SJCRH30 (cell line): ENCODE results near the gene ADAMTSL5. TPM values are rescaled to one million over a fixed set of nuclear protein-coding genes. Genes with fewer than 3 reads are reported as not detected.

Source experiments
- DNase-seq, 2 experiments: peaks; one replicate each; pipeline ENCODE4 v3.0.0-alpha.2; 2015 to 2020
- H3K27ac ChIP-seq: fragments of 250-450 bp; sonication (Bioruptor Pico); 2 replicates; pipeline ENCODE4 v1.5.1; 2020; ENCODE audit warnings: mild to moderate bottlenecking, moderate library complexity
- H3K27me3 ChIP-seq: fragments of 250-450 bp; sonication (Bioruptor Pico); 2 replicates; pipeline ENCODE4 v1.5.1; 2020; ENCODE audit warnings: mild to moderate bottlenecking, moderate library complexity
- H3K36me3 ChIP-seq: fragments of 250-450 bp; sonication (Bioruptor Pico); 2 replicates; pipeline ENCODE4 v1.5.1; 2020; ENCODE audit warnings: mild to moderate bottlenecking, moderate library complexity
- H3K4me1 ChIP-seq: fragments of 250-450 bp; sonication (Bioruptor Pico); 2 replicates; pipeline ENCODE4 v1.5.1; 2020; ENCODE audit warnings: mild to moderate bottlenecking, moderate library complexity
- H3K4me3 ChIP-seq: fragments of 250-450 bp; sonication (Bioruptor Pico); 2 replicates; pipeline ENCODE4 v1.5.1; 2020; ENCODE audit warnings: mild to moderate bottlenecking, moderate library complexity
- H3K9me3 ChIP-seq: fragments of 250-450 bp; sonication (Bioruptor Pico); replicated peaks from 2 replicates; pipeline ENCODE4 v1.5.1; 2020; ENCODE audit warnings: mild to moderate bottlenecking, moderate library complexity
- total RNA-seq: library from RNA; depleted of rRNA; stranded (reverse); fragments of >200 nt; shearing (Covaris generic); gene quantifications from 2 replicates; pipeline ENCODE4 v1.2.3, GENCODE V29; 2014

ADAMTSL5 gene
- total RNA-seq, 1 experiment from 2014 or later, result 0.77 TPM

DNA sequence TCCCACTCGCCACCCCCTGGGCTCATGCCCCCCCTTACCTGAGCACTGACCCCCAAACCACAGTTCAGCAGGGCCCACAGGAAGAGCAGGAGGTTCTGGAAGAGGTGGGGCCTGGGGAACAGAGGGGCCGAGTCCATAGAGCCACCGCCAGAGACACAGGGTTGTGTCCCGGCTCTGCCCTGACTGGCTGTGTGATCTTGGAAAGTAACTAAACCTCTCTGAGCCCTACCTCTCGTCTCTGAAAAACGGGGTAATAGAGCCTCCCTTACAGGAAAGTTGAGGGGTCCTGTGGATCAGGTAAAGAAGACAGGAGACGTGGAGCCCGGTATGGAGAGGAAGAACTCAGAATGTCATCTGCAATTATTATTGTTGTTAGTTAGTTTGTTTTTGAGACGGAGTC, 2.0 kb downstream of the ADAMTSL5 start:
- Histone ChIP-seq H3K27ac (no peak overlapping the region), H3K36me3 (no peaks in the 10 kb centered on the region), H3K9me3 (no peaks in the 10 kb centered on the region), H3K4me1 (peaks cover 17% of the 10 kb centered on the region; the same call in 1 of the 2 replicates), H3K27me3 (no peaks in the 10 kb centered on the region), H3K4me3 (no peak overlapping the region)
- DNase-seq, result no peak

GRCh38 chr19:1510442-1510806, 2.4 kb downstream of the ADAMTSL5 start:
- no peak overlapping the region for H3K27ac ChIP-seq
- DNase-seq, result peak; percentile 40 to 70
- no peaks in the 10 kb centered on the region for H3K36me3 ChIP-seq
- no peaks in the 10 kb centered on the region for H3K27me3 ChIP-seq
- H3K4me3 ChIP-seq, result no peak overlapping the region
- H3K9me3 ChIP-seq, result no peaks in the 10 kb centered on the region
- H3K4me1 ChIP-seq, result peaks cover 17% of the 10 kb centered on the region; the same call in 1 of the 2 replicates

DNA sequence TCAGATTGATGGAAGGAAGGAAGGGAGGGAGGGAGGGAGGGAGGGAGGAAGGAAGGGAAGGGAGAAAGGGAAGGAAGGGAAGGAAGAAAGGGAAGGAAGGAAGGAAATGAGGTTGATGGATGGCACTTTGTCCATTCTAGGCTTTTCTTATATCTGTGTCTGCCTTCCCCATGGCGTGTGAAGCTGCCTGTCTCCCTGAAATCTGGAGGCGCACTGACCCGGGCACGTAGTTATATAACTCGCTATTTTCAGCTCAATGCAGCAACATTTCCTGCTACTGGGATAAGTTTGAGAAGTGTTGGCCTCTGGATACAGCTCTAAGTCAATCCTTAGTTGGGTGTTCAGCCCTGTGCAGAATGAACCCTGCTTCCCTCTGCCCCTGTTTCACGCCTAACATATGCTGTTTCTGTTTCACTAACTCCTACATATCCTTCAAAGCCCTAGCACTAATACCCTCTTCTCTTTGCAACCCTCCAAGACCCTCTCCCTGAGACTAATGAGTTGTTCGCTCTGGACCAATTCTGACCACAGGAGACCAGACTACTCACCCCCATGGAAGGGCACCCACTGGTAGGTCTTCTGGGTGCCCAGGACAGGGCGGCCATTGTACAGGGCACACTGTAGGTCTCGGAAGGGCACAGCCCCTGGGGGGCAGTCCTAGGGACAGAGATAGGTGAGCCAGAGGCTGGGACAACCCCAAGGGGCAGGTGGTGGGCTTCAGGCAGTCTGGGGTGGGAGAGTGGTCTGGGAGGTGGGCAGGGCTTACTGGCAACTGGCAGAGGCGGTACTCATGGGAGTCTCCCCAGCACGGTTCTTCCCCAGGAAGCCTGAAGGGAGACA, 3.0 kb downstream of the ADAMTSL5 start:
- Histone ChIP-seq H3K4me3 (no peak overlapping the region), H3K36me3 (no peaks in the 10 kb centered on the region), H3K27me3 (no peaks in the 10 kb centered on the region), H3K9me3 (no peaks in the 10 kb centered on the region), H3K4me1 (peaks cover 17% of the 10 kb centered on the region; the same call in 1 of the 2 replicates), H3K27ac (no peak overlapping the region)
- no peak for DNase-seq

GRCh38 chr19:1508507-1508856, 4.3 kb downstream of the ADAMTSL5 start:
- Histone ChIP-seq H3K36me3 (no peaks in the 10 kb centered on the region), H3K27me3 (peaks cover 8% of the 10 kb centered on the region; the same call in 1 of the 2 replicates), H3K4me1 (peaks cover 17% of the 10 kb centered on the region; the same call in 1 of the 2 replicates), H3K4me3 (0 out of 2 replicates have a peak overlapping the region, but pooled peaks have one; percentile 17), H3K9me3 (no peaks in the 10 kb centered on the region), H3K27ac (no peak overlapping the region)
- DNase-seq, result no peak

DNA sequence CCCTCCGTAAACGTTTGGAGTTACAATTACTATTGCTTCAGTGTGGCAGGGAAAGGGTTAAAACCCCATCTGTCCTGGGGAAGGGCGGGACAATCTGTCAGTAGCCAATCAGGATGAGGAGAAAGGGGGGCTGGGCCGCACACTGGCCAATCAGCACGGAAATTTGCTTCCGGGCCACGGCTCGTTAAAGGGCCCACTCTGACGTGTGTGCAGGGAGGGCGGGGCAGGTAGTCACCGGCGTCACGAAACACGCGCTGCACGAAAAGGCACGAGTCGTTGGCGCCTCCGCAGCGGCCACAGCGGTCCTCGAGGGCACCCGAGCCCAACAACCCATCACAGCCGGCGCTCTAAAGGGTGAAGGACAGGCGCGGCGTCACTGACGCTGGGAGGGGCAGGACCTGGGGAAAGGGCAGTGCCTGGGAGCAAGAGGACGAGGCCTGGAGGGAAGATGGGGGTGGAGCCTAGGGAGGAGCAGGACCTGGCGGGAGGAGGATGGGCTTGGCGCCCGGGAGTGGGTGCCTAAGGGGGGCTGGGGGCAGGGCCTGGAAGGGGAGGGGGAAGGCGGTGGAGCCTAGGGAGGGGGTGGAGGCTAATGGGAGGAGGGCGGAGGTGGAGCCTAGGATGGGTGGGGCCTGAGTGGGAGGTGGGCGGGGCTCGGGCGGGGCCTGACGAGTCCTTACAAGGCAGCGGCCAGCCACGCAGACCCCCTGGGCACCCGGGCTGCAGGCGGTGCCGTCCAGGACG, 4.9 kb downstream of the ADAMTSL5 start:
- Histone ChIP-seq H3K27me3 (peaks cover 13% of the 10 kb centered on the region), H3K9me3 (no peaks in the 10 kb centered on the region), H3K36me3 (no peaks in the 10 kb centered on the region), H3K4me1 (peaks cover 20% of the 10 kb centered on the region; the same call in 1 of the 2 replicates), H3K27ac (peak overlapping the region; percentile 19; the same call in 1 of the 2 replicates), H3K4me3 (peak overlapping the region; percentile 54)
- peak; percentile 95 to 97 for DNase-seq

DNA sequence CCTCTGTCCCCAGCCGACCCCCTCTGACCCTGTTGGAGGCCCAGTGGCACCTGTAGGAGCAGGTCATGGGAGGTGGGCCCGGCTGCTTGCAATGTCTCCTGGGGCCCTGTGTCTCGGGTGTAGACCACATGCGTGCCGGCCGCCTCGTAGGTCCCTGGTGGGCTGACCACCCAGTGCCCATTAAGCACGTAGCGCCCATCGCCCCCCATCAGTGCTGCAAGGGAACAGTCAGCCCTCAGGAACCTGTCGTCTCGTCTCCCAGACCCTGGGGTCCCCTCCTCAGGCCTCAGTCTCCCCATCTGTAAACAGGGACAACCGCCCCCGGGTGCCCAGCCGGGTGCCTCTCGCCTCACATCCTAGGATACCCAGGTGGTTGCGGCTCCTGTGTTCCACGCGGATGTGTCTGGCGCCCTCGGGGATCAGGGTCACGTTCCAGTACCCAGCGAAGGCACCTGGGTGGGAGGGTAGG, 5.6 kb downstream of the ADAMTSL5 start:
- no peaks in the 10 kb centered on the region for H3K36me3 ChIP-seq
- peaks cover 17% of the 10 kb centered on the region; the same call in 1 of the 2 replicates for H3K4me1 ChIP-seq
- H3K27ac ChIP-seq, result no peak overlapping the region
- H3K9me3 ChIP-seq, result no peaks in the 10 kb centered on the region
- H3K4me3 ChIP-seq, result no peak overlapping the region
- DNase-seq, result no peak
- H3K27me3 ChIP-seq, result peaks cover 19% of the 10 kb centered on the region

- H3K4me1 ChIP-seq, result peaks cover 14% of the 10 kb centered on the region; the same call in 1 of the 2 replicates
- no peak overlapping the region for H3K4me3 ChIP-seq
- no peak for DNase-seq
- H3K36me3 ChIP-seq, result no peaks in the 10 kb centered on the region
- no peaks in the 10 kb centered on the region for H3K9me3 ChIP-seq
- peaks cover 27% of the 10 kb centered on the region for H3K27me3 ChIP-seq
- H3K27ac ChIP-seq, result no peak overlapping the region
Observed at GRCh38 chr19:1505991-1506881, 6.6 kb downstream of the ADAMTSL5 start.

- Histone ChIP-seq H3K9me3 (no peaks in the 10 kb centered on the region), H3K36me3 (no peaks in the 10 kb centered on the region), H3K4me3 (no peak overlapping the region), H3K27ac (no peak overlapping the region), H3K27me3 (peaks cover 30% of the 10 kb centered on the region), H3K4me1 (peaks cover 8% of the 10 kb centered on the region; the same call in 1 of the 2 replicates)
- no peak for DNase-seq
Observed at GRCh38 chr19:1505012-1505411, 7.8 kb downstream of the ADAMTSL5 start.

DNA sequence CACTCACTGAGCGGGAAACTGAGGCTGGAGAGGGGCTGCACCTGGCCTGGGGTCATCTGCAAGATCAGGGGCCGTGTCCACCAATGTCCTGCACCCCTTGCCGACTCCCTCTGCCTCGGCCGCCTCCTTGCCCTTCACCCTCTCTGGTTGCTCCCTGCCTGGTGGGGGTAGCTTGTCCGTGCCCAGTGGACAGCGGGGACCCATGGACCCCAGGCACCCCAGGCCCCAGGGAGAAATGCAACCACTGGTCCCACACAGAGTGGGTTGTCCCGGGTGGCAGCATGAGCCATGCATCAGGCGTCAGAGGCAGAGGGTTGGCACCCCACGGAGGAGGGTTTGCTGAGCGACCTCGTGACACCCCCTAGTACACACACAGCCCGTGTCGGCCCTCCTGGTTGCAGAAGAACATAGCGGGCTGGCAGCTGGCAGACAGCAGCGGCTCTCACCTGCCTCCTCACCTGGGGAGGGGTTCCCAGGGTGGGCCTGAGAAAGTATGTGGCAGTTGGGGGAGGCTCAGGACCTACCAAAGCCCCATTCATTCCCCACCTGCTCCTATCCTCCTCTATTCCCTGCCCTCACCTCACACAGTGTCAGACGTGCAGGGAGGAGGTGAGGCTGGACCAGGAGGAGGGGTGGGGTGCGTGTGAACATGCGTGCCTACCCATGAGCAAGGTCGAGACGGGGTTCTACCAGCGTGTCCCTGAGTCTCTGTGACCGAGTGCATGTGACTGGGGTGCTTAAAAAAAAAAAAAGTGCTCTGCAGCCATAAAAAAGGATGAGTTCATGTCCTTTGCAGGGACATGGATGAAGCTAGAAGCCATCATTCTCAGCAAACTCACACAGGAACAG, 8.7 kb downstream of the ADAMTSL5 start:
- Histone ChIP-seq H3K27ac (no peak overlapping the region), H3K27me3 (peaks cover 30% of the 10 kb centered on the region), H3K4me3 (no peak overlapping the region), H3K4me1 (peaks cover 7% of the 10 kb centered on the region; the same call in 1 of the 2 replicates), H3K9me3 (no peaks in the 10 kb centered on the region), H3K36me3 (no peaks in the 10 kb centered on the region)
- DNase-seq, result no peak

DNA sequence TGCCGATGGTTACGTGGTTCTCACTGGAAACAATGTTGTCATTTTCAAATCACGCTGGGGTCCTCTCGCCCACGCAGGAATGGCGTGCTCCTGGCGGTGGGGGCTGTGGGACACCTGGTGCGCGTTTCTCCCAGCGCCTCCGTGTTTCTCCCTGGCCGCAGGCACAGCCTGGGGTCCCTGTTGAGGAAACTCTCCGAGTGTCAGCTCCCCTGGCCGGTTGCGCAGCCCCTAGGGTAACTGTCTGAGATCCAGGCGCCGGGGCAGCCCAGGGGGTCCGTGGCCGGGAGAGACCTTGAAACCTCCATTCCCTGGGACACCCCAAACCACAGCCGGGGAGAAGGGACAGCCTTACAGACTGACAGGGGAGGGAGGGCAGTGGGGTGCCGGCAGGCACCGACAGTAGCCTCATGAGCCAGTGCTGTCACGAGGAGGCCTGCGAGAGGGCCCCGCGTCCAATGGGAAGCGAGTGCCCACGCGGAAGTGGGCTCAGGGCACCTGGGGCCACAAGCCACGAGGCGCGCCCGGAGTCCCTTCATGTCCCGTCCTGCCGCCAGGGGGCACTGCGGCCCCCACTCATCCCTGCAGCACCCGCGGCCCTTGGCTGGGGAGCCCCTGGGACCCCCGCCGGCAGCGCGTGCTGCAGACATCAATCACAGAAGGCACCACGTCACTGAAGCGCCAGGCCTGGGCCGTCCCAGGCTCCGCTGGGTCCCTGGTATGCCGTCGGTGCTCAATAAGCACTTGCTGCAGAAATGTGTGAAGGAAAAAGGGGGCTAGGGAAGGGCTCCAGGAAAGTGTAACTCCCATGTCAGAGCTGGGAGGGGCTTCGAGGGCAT, 9.5 kb downstream of the ADAMTSL5 start:
- H3K27me3 ChIP-seq, result peaks cover 30% of the 10 kb centered on the region
- no peak overlapping the region for H3K4me3 ChIP-seq
- DNase-seq, result peak; percentile 40 to 70

DNA sequence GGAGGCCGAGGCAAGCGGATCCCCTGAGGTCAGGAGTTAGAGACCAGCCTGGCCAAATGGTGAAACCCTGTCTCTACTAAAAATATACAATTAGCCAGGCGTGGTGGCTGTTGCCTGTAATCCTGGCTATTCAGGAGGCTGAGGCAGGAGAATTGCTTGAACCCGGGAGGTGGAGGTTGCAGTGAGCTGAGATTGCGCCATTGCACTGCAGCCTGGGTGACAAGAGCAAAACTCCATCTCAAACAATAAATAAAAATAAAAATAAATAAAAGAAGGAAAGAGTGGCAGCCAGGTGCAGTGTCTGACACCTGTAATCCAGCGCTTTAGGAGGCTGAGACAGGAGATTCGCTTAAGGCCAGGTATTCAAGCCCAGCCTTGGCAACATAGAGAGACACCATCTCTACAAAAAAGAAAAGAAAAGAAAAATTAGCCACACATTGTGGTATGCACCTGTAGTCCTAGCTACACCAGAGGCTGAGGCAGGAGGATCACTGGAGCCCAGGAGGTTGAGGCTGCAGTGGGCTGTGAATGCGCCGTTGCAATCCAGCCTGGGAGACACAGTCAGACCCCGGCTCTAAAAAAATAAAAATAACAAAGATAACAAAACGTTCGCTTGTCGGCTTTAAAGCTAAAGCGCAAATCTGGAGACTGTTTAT, 10.3 kb downstream of the ADAMTSL5 start:
- DNase-seq, result no peak
- Histone ChIP-seq H3K27ac (no peak overlapping the region), H3K4me1 (peaks cover 7% of the 10 kb centered on the region; the same call in 1 of the 2 replicates), H3K9me3 (no peaks in the 10 kb centered on the region), H3K27me3 (peaks cover 30% of the 10 kb centered on the region), H3K4me3 (no peak overlapping the region), H3K36me3 (no peaks in the 10 kb centered on the region)

More for the DNA sequence above, 9.5 kb downstream of the ADAMTSL5 start:
- peaks cover 7% of the 10 kb centered on the region; the same call in 1 of the 2 replicates for H3K4me1 ChIP-seq
- no peak overlapping the region for H3K27ac ChIP-seq
- H3K9me3 ChIP-seq, result no peaks in the 10 kb centered on the region
- no peaks in the 10 kb centered on the region for H3K36me3 ChIP-seq

DNA sequence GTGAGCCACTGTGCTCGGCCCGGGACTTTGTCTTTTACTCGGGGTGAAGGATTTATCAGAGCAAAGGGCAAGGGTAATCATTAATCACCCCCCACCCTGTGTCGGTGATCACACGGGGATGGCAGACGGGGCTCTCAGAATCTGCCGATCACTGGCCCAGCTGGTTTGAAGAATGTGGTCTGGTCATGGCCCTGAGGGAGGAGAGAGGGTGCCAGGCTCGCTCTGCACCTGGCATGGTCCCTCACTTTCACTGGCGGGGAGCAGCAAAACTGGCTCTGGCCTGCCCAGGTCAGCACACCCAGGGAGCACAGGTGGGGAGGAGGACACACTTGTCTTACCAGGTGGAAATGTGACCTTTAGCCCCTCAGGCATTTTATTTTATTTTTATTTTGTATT, 11.6 kb downstream of the ADAMTSL5 start:
- no peak overlapping the region for H3K27ac ChIP-seq
- H3K36me3 ChIP-seq, result no peaks in the 10 kb centered on the region
- no peak for DNase-seq
- H3K4me1 ChIP-seq, result peaks cover 7% of the 10 kb centered on the region; the same call in 1 of the 2 replicates
- peaks cover 30% of the 10 kb centered on the region for H3K27me3 ChIP-seq
- H3K4me3 ChIP-seq, result no peak overlapping the region
- H3K9me3 ChIP-seq, result no peaks in the 10 kb centered on the region
